ENCODE measurements around the gene CD82. TPM values are rescaled to one million over a fixed set of nuclear protein-coding genes. Genes with fewer than 3 reads are reported as not detected.
"Not testable (repeated sequence)": the region's sequence is repeated elsewhere in the genome, so short reads cannot be mapped to it uniquely, and the experiment has no call there.

CD82 gene
- total and polyA plus RNA-seq, 12 donors = 18.5 to 70.4 (median 35.2) TPM

- intact Hi-C loops (cut with DNase I) = loop anchor here in 7 of 10 donors (1.0 to 10.0 kb wide), 8 partner anchors 59 to 357 kb away; no protein-coding TSS in a partner anchor
- DNase-seq = no peak
- no peak overlapping the region for H3K4me3 ChIP-seq
- H3K36me3 ChIP-seq = no peaks in the 10 kb centered on the region
- H3K27ac ChIP-seq = no peak overlapping the region
- ATAC-seq = no peak
- H3K4me1 ChIP-seq = peaks cover 0 to 28% (median 6%) of the 10 kb centered on the region in 9 donors
- WGBS, 2 donors = 81 to 90% methylated on average over 5 of the region's 5 CpGs
- peaks cover 0 to 9% (median 0%) of the 10 kb centered on the region in 11 donors for H3K9me3 ChIP-seq
- TF ChIP-seq CTCF (IDR thresholded peaks at IDR 0.05) = no peak
- H3K27me3 ChIP-seq = no peaks in the 10 kb centered on the region
Measured at GRCh38 chr11:44557464-44557863, 8.0 kb upstream of the CD82 start.

GRCh38 chr11:44559207-44559939, 6.1 kb upstream of the CD82 start:
- H3K27me3 ChIP-seq = no peaks in the 10 kb centered on the region
- peak overlapping the region in 1 of 10 donors; percentile 57 for H3K27ac ChIP-seq
- WGBS, 2 donors = 69 to 71% methylated on average over 9 of the region's 9 CpGs
- no peaks in the 10 kb centered on the region for H3K36me3 ChIP-seq
- H3K4me1 ChIP-seq = peaks cover 3 to 37% (median 17%) of the 10 kb centered on the region in 9 donors
- no peak for TF ChIP-seq CTCF (IDR thresholded peaks at IDR 0.05)
- H3K9me3 ChIP-seq = no peaks in the 10 kb centered on the region
- intact Hi-C loops (cut with DNase I) = loop anchor here in 5 of 10 donors (5.0 to 10.0 kb wide), 5 partner anchors 343 to 355 kb away; no protein-coding TSS in a partner anchor
- ATAC-seq (no peak), DNase-seq (no peak)
- no peak overlapping the region for H3K4me3 ChIP-seq

GRCh38 chr11:44559940-44560300, 5.5 kb upstream of the CD82 start:
- not testable (repeated sequence) for DNase-seq, H3K4me3 ChIP-seq, ATAC-seq, H3K9me3 ChIP-seq, H3K27me3 ChIP-seq, H3K36me3 ChIP-seq
- intact Hi-C loops (cut with DNase I) = loop anchor here (5.0 to 10.0 kb wide), 8 partner anchors 165 to 545 kb away; partner anchors contain the start of gene TSPAN18 (in 1 of the 10)
- peaks cover 8 to 43% (median 20%) of the 10 kb centered on the region in 9 donors for H3K4me1 ChIP-seq
- 95 to 96% methylated on average over 7 of the region's 7 CpGs for WGBS, 2 donors
- H3K27ac ChIP-seq = peak overlapping the region in 1 of 10 donors; percentile 57

- ATAC-seq (no peak), DNase-seq (no peak)
- intact Hi-C loops (cut with DNase I) = loop anchor here in 6 of 10 donors (5.0 to 10.0 kb wide), 6 partner anchors 163 to 543 kb away; partner anchors contain the start of gene TSPAN18 (in 1 of the 6)
- H3K27me3 ChIP-seq = no peaks in the 10 kb centered on the region
- H3K4me1 ChIP-seq = peaks cover 8 to 51% (median 28%) of the 10 kb centered on the region in 9 donors
- H3K36me3 ChIP-seq = no peaks in the 10 kb centered on the region
- H3K4me3 ChIP-seq = no peak overlapping the region
- 95 to 99% methylated on average over 3 of the region's 3 CpGs for WGBS, 2 donors
- TF ChIP-seq CTCF (IDR thresholded peaks at IDR 0.05) = no peak
- H3K27ac ChIP-seq = no peak overlapping the region
- H3K9me3 ChIP-seq = no peaks in the 10 kb centered on the region
Measured at GRCh38 chr11:44561275-44561805, 4.1 kb upstream of the CD82 start.

All from heart right ventricle (tissue), 16 donors.